ENCODE data around the gene NKX1-1. TPM values are rescaled to one million over a fixed set of nuclear protein-coding genes. Genes with fewer than 3 reads are reported as not detected.

The NKX1-1 gene
- total RNA-seq, 1 donor from 2014 or later, result not detected

GRCh38 chr4:1402021-1402515 is 4.2 kb downstream of the NKX1-1 start:
- peaks cover 49% of the 10 kb centered on the region for H3K27me3 Mint-ChIP-seq (ENCODE audit: insufficient read depth, low read depth)
- no peak for DNase-seq (ENCODE audit: low spot score)
- no peaks in the 10 kb centered on the region for H3K79me2 ChIP-seq (ENCODE audit: low read depth)
- no peak for TF ChIP-seq EZH2 (IDR thresholded peaks at IDR 0.05)
- no peak overlapping the region for H3K4me3 Mint-ChIP-seq
- peaks cover 78% of the 10 kb centered on the region for H3K27me3 ChIP-seq
- H3K4me2 ChIP-seq, result no peak overlapping the region
- peaks cover 4% of the 10 kb centered on the region for H3F3A ChIP-seq (ENCODE audit: low read depth)
- no peak overlapping the region for H2AFZ ChIP-seq (replicated peaks)
- H3K9me3 ChIP-seq (ENCODE audit: low read depth), result no peaks in the 10 kb centered on the region
- peaks cover 5% of the 10 kb centered on the region for H3K9me3 Mint-ChIP-seq
- no peak overlapping the region for H3K27ac ChIP-seq
- H3K36me3 Mint-ChIP-seq, result no peaks in the 10 kb centered on the region
- no peak overlapping the region for H3K27ac Mint-ChIP-seq
- H3K36me3 ChIP-seq, result no peaks in the 10 kb centered on the region
- H4K20me1 ChIP-seq (ENCODE audit: low read depth), result peaks cover 13% of the 10 kb centered on the region
- no peak overlapping the region for H3K9ac ChIP-seq
- no peaks in the 10 kb centered on the region for H3K4me1 ChIP-seq
- H3K4me3 ChIP-seq, result no peak overlapping the region
- peaks cover 2% of the 10 kb centered on the region for H3K4me1 Mint-ChIP-seq

GRCh38 chr4:1401409-1402020 is 4.7 kb downstream of the NKX1-1 start:
- H3K4me1 Mint-ChIP-seq, result peaks cover 2% of the 10 kb centered on the region
- no peak overlapping the region for H3K27ac ChIP-seq
- no peak overlapping the region for H3K4me3 ChIP-seq
- no peak overlapping the region for H2AFZ ChIP-seq (replicated peaks)
- no peak overlapping the region for H3K27ac Mint-ChIP-seq
- peaks cover 2% of the 10 kb centered on the region for H3K36me3 Mint-ChIP-seq
- no peak overlapping the region for H3K9ac ChIP-seq
- H3K79me2 ChIP-seq (ENCODE audit: low read depth), result no peaks in the 10 kb centered on the region
- no peak for DNase-seq (ENCODE audit: low spot score)
- H3K9me3 Mint-ChIP-seq, result peaks cover 8% of the 10 kb centered on the region
- H3K27me3 Mint-ChIP-seq (ENCODE audit: insufficient read depth, low read depth), result peaks cover 48% of the 10 kb centered on the region
- H3K36me3 ChIP-seq, result no peaks in the 10 kb centered on the region
- H3K4me2 ChIP-seq, result no peak overlapping the region
- no peak overlapping the region for H3K4me3 Mint-ChIP-seq
- H3K4me1 ChIP-seq, result no peaks in the 10 kb centered on the region
- peaks cover 73% of the 10 kb centered on the region for H3K27me3 ChIP-seq
- peaks cover 5% of the 10 kb centered on the region for H3F3A ChIP-seq (ENCODE audit: low read depth)
- TF ChIP-seq EZH2phosphoT487 (IDR thresholded peaks at IDR 0.05) (no peak), EZH2 (IDR thresholded peaks at IDR 0.05) (no peak), CTCF (IDR thresholded peaks at IDR 0.05) (no peak)
- H3K9me3 ChIP-seq (ENCODE audit: low read depth), result no peaks in the 10 kb centered on the region
- H4K20me1 ChIP-seq (ENCODE audit: low read depth), result peaks cover 9% of the 10 kb centered on the region

- H3K27ac Mint-ChIP-seq, result no peak overlapping the region
- DNase-seq (ENCODE audit: low spot score), result no peak
- no peak overlapping the region for H3K4me3 Mint-ChIP-seq
- peaks cover 48% of the 10 kb centered on the region for H3K27me3 Mint-ChIP-seq (ENCODE audit: insufficient read depth, low read depth)
- H3F3A ChIP-seq (ENCODE audit: low read depth), result peaks cover 5% of the 10 kb centered on the region
- peaks cover 2% of the 10 kb centered on the region for H3K4me1 Mint-ChIP-seq
- no peak overlapping the region for H3K27ac ChIP-seq
- peaks cover 67% of the 10 kb centered on the region for H3K27me3 ChIP-seq
- H2AFZ ChIP-seq (replicated peaks), result no peak overlapping the region
- H3K79me2 ChIP-seq (ENCODE audit: low read depth), result no peaks in the 10 kb centered on the region
- peaks cover 2% of the 10 kb centered on the region for H3K36me3 Mint-ChIP-seq
- no peaks in the 10 kb centered on the region for H3K9me3 ChIP-seq (ENCODE audit: low read depth)
- H3K36me3 ChIP-seq, result no peaks in the 10 kb centered on the region
- no peaks in the 10 kb centered on the region for H3K4me1 ChIP-seq
- no peak overlapping the region for H3K4me2 ChIP-seq
- peaks cover 9% of the 10 kb centered on the region for H4K20me1 ChIP-seq (ENCODE audit: low read depth)
- H3K9ac ChIP-seq, result no peak overlapping the region
- TF ChIP-seq EZH2 (IDR thresholded peaks at IDR 0.05) (no peak), EZH2phosphoT487 (IDR thresholded peaks at IDR 0.05) (no peak), CTCF (IDR thresholded peaks at IDR 0.05) (no peak)
- no peak overlapping the region for H3K4me3 ChIP-seq
- H3K9me3 Mint-ChIP-seq, result peaks cover 12% of the 10 kb centered on the region
Measured at GRCh38 chr4:1400831-1401408, 5.3 kb downstream of the NKX1-1 start.

Data from neural progenitor cell (in vitro differentiated cells).